ENCODE results near the gene CEACAM20. TPM values are rescaled to one million over a fixed set of nuclear protein-coding genes. Genes with fewer than 3 reads are reported as not detected.

CEACAM20 gene
- total RNA-seq, 2 donors from 2014 or later, result not detected

- Mint-ChIP-seq H3K27me3 (peaks cover 19% of the 10 kb centered on the region), H3K4me3 (no peak overlapping the region), H3K4me1 (peaks cover 5% of the 10 kb centered on the region), H3K9me3 (peaks cover 15% of the 10 kb centered on the region), H3K27ac (no peak overlapping the region), H3K36me3 (ENCODE audit: low read depth) (no peaks in the 10 kb centered on the region)
- ATAC-seq (replicated peaks), result no peak
Measured at GRCh38 chr19:44530777-44531176, 1.3 kb upstream of the CEACAM20 start.

- peaks cover 5% of the 10 kb centered on the region for H3K4me1 Mint-ChIP-seq
- H3K36me3 Mint-ChIP-seq (ENCODE audit: low read depth), result no peaks in the 10 kb centered on the region
- H3K9me3 Mint-ChIP-seq, result peaks cover 13% of the 10 kb centered on the region
- peaks cover 10% of the 10 kb centered on the region for H3K27me3 Mint-ChIP-seq
- ATAC-seq (replicated peaks), result no peak
- H3K4me3 Mint-ChIP-seq, result no peak overlapping the region
- no peak overlapping the region for H3K27ac Mint-ChIP-seq
Measured at GRCh38 chr19:44527554-44527953, 1.9 kb downstream of the CEACAM20 start.

GRCh38 chr19:44525721-44526430, 3.6 kb downstream of the CEACAM20 start:
- Mint-ChIP-seq H3K27ac (no peak overlapping the region), H3K9me3 (peaks cover 13% of the 10 kb centered on the region), H3K27me3 (peaks cover 8% of the 10 kb centered on the region), H3K4me1 (peaks cover 5% of the 10 kb centered on the region), H3K4me3 (no peak overlapping the region), H3K36me3 (ENCODE audit: low read depth) (no peaks in the 10 kb centered on the region)
- ATAC-seq (replicated peaks), result no peak

GRCh38 chr19:44521370-44521769, 8.1 kb downstream of the CEACAM20 start:
- H3K9me3 Mint-ChIP-seq, result peaks cover 7% of the 10 kb centered on the region
- no peaks in the 10 kb centered on the region for H3K36me3 Mint-ChIP-seq (ENCODE audit: low read depth)
- H3K4me3 Mint-ChIP-seq, result no peak overlapping the region
- H3K27me3 Mint-ChIP-seq, result no peaks in the 10 kb centered on the region
- H3K4me1 Mint-ChIP-seq, result no peaks in the 10 kb centered on the region
- no peak overlapping the region for H3K27ac Mint-ChIP-seq
- no peak for ATAC-seq (replicated peaks)

GRCh38 chr19:44517146-44517545, 12.3 kb downstream of the CEACAM20 start:
- Mint-ChIP-seq H3K9me3 (peaks cover 6% of the 10 kb centered on the region), H3K36me3 (ENCODE audit: low read depth) (no peaks in the 10 kb centered on the region), H3K27ac (no peak overlapping the region), H3K27me3 (peaks cover 5% of the 10 kb centered on the region), H3K4me3 (no peak overlapping the region), H3K4me1 (no peaks in the 10 kb centered on the region)
- ATAC-seq (replicated peaks), result no peak

- H3K27me3 Mint-ChIP-seq, result peaks cover 9% of the 10 kb centered on the region
- H3K9me3 Mint-ChIP-seq, result peaks cover 11% of the 10 kb centered on the region
- no peak overlapping the region for H3K4me3 Mint-ChIP-seq
- no peaks in the 10 kb centered on the region for H3K4me1 Mint-ChIP-seq
- H3K27ac Mint-ChIP-seq, result no peak overlapping the region
- H3K36me3 Mint-ChIP-seq (ENCODE audit: low read depth), result no peaks in the 10 kb centered on the region
- ATAC-seq (replicated peaks), result no peak
Measured at GRCh38 chr19:44515907-44516306, 13.6 kb downstream of the CEACAM20 start.

- H3K36me3 Mint-ChIP-seq (ENCODE audit: low read depth), result no peaks in the 10 kb centered on the region
- no peak overlapping the region for H3K27ac Mint-ChIP-seq
- H3K9me3 Mint-ChIP-seq, result peaks cover 17% of the 10 kb centered on the region
- ATAC-seq (replicated peaks), result no peak
- H3K4me1 Mint-ChIP-seq, result no peaks in the 10 kb centered on the region
- no peak overlapping the region for H3K4me3 Mint-ChIP-seq
- H3K27me3 Mint-ChIP-seq, result peaks cover 15% of the 10 kb centered on the region
Measured at GRCh38 chr19:44515031-44515430, 14.4 kb downstream of the CEACAM20 start.

GRCh38 chr19:44512326-44513298, 16.9 kb downstream of the CEACAM20 start:
- H3K4me1 Mint-ChIP-seq, result no peaks in the 10 kb centered on the region
- H3K27me3 Mint-ChIP-seq, result peaks cover 29% of the 10 kb centered on the region
- no peak overlapping the region for H3K27ac Mint-ChIP-seq
- H3K4me3 Mint-ChIP-seq, result no peak overlapping the region
- H3K36me3 Mint-ChIP-seq (ENCODE audit: low read depth), result no peaks in the 10 kb centered on the region
- ATAC-seq (replicated peaks), result peak; percentile 23
- H3K9me3 Mint-ChIP-seq, result peaks cover 28% of the 10 kb centered on the region

- no peak for ATAC-seq (replicated peaks)
- peaks cover 41% of the 10 kb centered on the region for H3K27me3 Mint-ChIP-seq
Measured at GRCh38 chr19:44509478-44509877, 20.0 kb downstream of the CEACAM20 start.

GRCh38 chr19:44499962-44500949, 29.2 kb downstream of the CEACAM20 start, which contains the start of gene ZNF180:
TSS of gene ZNF180 (minus strand) at chr19:44500522. CDS start at chr19:44497334, 3,188 bp downstream.
- Mint-ChIP-seq H3K36me3 (ENCODE audit: low read depth) (peaks cover 51% of the 10 kb centered on the region), H3K9me3 (peaks cover 39% of the 10 kb centered on the region)

More at GRCh38 chr19:44509478-44509877, 20.0 kb downstream of the CEACAM20 start:
- no peak overlapping the region for H3K27ac Mint-ChIP-seq
- no peaks in the 10 kb centered on the region for H3K4me1 Mint-ChIP-seq
- H3K36me3 Mint-ChIP-seq (ENCODE audit: low read depth), result no peaks in the 10 kb centered on the region
- H3K4me3 Mint-ChIP-seq, result no peak overlapping the region
- peaks cover 33% of the 10 kb centered on the region for H3K9me3 Mint-ChIP-seq

GRCh38 chr19:44499559-44499958, 29.9 kb downstream of the CEACAM20 start:
- no peak for ATAC-seq (replicated peaks)
- Mint-ChIP-seq H3K9me3 (peaks cover 43% of the 10 kb centered on the region), H3K27me3 (peaks cover 7% of the 10 kb centered on the region), H3K4me3 (peak overlapping the region; percentile 97), H3K27ac (peak overlapping the region; percentile 82), H3K4me1 (peaks cover 26% of the 10 kb centered on the region), H3K36me3 (ENCODE audit: low read depth) (peaks cover 58% of the 10 kb centered on the region)

More at GRCh38 chr19:44499962-44500949, 29.2 kb downstream of the CEACAM20 start, which contains the start of gene ZNF180:
- peaks cover 26% of the 10 kb centered on the region for H3K4me1 Mint-ChIP-seq
- peak within 1 kb of the TSS; percentile 82 for H3K27ac Mint-ChIP-seq
- ATAC-seq (replicated peaks), result peak; percentile 91
- peak within 1 kb of the TSS; percentile 97 for H3K4me3 Mint-ChIP-seq
- H3K27me3 Mint-ChIP-seq, result peaks cover 9% of the 10 kb centered on the region

GRCh38 chr19:44498988-44499387, 30.5 kb downstream of the CEACAM20 start:
- Mint-ChIP-seq H3K4me3 (peak overlapping the region; percentile 97), H3K27me3 (peaks cover 4% of the 10 kb centered on the region), H3K36me3 (ENCODE audit: low read depth) (peaks cover 64% of the 10 kb centered on the region), H3K27ac (peak overlapping the region; percentile 82), H3K4me1 (peaks cover 26% of the 10 kb centered on the region), H3K9me3 (peaks cover 38% of the 10 kb centered on the region)
- ATAC-seq (replicated peaks), result no peak

GRCh38 chr19:44496711-44497110, 32.8 kb downstream of the CEACAM20 start:
- Mint-ChIP-seq H3K4me1 (peaks cover 26% of the 10 kb centered on the region), H3K27ac (no peak overlapping the region), H3K9me3 (peaks cover 40% of the 10 kb centered on the region), H3K4me3 (no peak overlapping the region), H3K27me3 (no peaks in the 10 kb centered on the region), H3K36me3 (ENCODE audit: low read depth) (peaks cover 86% of the 10 kb centered on the region)
- no peak for ATAC-seq (replicated peaks)
